Gastrocnemius medialis (tissue), 4 donors: Measurements from ENCODE around the gene HOXB1. TPM values are rescaled to one million over a fixed set of nuclear protein-coding genes. Genes with fewer than 3 reads are reported as not detected.

Experiments
- ATAC-seq, 2 donors: fragments of 150-250 bp; one replicate each; pipeline ENCODE4 v1.9.1; 2016
- DNase-seq, 2 donors: peaks; one replicate each; pipeline ENCODE4 v3.0.0-alpha.2; 2019
- H3K27ac ChIP-seq, 4 donors: fragments of 200-600 bp; sonication (generic); 1 replicate in 1 of 4; 2 replicates in 3 of 4; pipeline ENCODE4 v1.5.1; 2016 to 2018; ENCODE audit warnings: mild to moderate bottlenecking in 2 of 4, moderate library complexity in 1 of 4
- H3K27me3 ChIP-seq, 3 donors: fragments of 200-600 bp; sonication (generic) in 2 of 3; 1 replicate in 1 of 3; 2 replicates in 2 of 3; pipeline versions ENCODE4 v1.5.1 to v1.6.0; 2016 to 2019; ENCODE audit warnings: mild to moderate bottlenecking in 1 of 3, moderate library complexity in 1 of 3
- H3K36me3 ChIP-seq, 2 donors: fragments of 200-600 bp; sonication (generic) in 1 of 2; one replicate each; pipeline ENCODE4 v1.5.1; 2017 to 2018
- H3K4me1 ChIP-seq, 2 donors: fragments of 200-600 bp; sonication (generic) in 1 of 2; one replicate each; pipeline ENCODE4 v1.5.1; 2016 to 2017; ENCODE audit warnings: mild to moderate bottlenecking in 2 of 2
- H3K4me3 ChIP-seq, 4 donors: fragments of 200-600 bp; sonication (generic) in 3 of 4; 1 replicate in 1 of 4; 2 replicates in 3 of 4; pipeline ENCODE4 v1.5.1; 2016 to 2019; ENCODE audit warnings: mild to moderate bottlenecking in 2 of 4
- H3K9me3 ChIP-seq, 3 donors: fragments of 200-600 bp; sonication (generic) in 2 of 3; 1 replicate in 1 of 3; 2 replicates in 2 of 3; pipeline ENCODE4 v1.5.1; 2016 to 2019
- POLR2A ChIP-seq, 2 donors: fragments of 450-650 bp; IDR thresholded peaks; one replicate each; pipeline ENCODE4 v1.6.1; 2017; ENCODE audit warnings: antibody characterized with exemption in 2 of 2, mild to moderate bottlenecking in 2 of 2, moderate library complexity in 2 of 2
- in situ Hi-C, 4 donors: fragments of 200-750 bp; cut with MboI; loops; one replicate each; pipeline versions ENCODE4 v1.15.0 to v1.8.0; 2017; ENCODE audit warnings: low sequenced_read_pairs in 4 of 4
- intact Hi-C: fragments of 100-400 bp; cut with DNase I; formaldehyde crosslinking; loops from one replicate; pipeline ENCODE4 v1.15.1; 2023; ENCODE audit warnings: low total_unique reads
- total RNA-seq, 4 donors: library from RNA; depleted of rRNA; stranded (reverse); fragments of >200 nt; gene quantifications; one replicate each; pipeline versions ENCODE4 v1.1.0 to v1.2.3, GENCODE V29; 2016
- TF ChIP-seq, protein P1 (sequence below), 5 experiments: fragments of 450-650 bp in 3 of 5; fragments of 200-600 bp in 2 of 5; sonication (generic) in 2 of 5; IDR thresholded peaks in 4 of 5; conservative IDR thresholded peaks in 1 of 5; 1 replicate in 4 of 5; 2 replicates in 1 of 5; pipeline ENCODE4 v1.5.1; 2016 to 2019; ENCODE audit warnings: antibody characterized with exemption in 5 of 5, mild to moderate bottlenecking in 3 of 5, moderate library complexity in 3 of 5

Gene HOXB1
- total RNA-seq, 4 donors from 2014 or later, result not detected

DNA sequence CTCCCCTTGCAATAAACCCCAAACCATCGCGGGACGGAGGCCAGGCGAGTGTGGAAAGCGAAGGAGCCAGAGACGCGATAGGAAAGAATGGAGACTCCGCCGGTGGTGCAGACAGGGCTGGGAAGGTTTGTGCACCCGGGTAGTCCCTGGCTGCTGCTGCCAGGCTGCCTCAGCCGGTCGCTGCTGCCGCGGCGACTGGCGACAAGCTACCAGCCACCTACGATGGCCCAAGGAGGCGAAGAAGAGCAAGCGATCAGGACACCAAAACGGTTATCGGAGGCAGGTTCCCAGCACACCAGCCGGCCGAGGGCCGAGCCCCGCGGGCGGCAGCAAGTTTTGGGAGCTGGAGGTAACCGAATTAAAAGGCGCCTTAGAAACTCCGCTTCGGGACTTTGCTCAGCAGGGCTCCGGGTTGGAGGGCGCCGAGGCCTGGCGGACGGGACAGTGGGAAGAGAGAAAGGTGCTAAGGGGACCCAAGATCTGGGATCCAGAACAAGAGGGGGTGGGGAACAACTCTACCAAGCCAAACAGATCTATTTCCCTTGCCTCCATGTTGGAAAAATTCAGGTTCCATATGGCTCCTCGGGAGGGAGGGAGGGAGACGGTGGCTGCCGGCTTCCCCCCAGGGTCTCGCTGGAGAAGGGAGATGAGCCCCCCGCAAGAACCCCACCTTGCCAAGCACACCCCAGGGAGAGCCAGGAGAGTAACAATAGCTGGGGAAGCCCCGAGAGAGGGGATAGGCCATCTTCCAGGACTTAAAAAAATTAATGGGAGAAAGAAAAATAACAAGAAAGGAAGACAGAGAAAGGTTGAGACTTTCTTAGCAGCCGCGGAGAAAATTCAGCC lies 23.8 kb upstream of the HOXB1 start:
- Histone ChIP-seq H3K27ac (peak overlapping the region; percentile 75 to 86 (median 80)), H3K4me1 (peaks cover 6 to 19% of the 10 kb centered on the region in 2 donors), H3K36me3 (no peaks in the 10 kb centered on the region), H3K4me3 (peak overlapping the region; percentile 50 to 56 (median 54)), H3K9me3 (no peaks in the 10 kb centered on the region), H3K27me3 (peaks cover 15 to 25% (median 16%) of the 10 kb centered on the region in 3 donors)
- TF ChIP-seq, protein P1, sequence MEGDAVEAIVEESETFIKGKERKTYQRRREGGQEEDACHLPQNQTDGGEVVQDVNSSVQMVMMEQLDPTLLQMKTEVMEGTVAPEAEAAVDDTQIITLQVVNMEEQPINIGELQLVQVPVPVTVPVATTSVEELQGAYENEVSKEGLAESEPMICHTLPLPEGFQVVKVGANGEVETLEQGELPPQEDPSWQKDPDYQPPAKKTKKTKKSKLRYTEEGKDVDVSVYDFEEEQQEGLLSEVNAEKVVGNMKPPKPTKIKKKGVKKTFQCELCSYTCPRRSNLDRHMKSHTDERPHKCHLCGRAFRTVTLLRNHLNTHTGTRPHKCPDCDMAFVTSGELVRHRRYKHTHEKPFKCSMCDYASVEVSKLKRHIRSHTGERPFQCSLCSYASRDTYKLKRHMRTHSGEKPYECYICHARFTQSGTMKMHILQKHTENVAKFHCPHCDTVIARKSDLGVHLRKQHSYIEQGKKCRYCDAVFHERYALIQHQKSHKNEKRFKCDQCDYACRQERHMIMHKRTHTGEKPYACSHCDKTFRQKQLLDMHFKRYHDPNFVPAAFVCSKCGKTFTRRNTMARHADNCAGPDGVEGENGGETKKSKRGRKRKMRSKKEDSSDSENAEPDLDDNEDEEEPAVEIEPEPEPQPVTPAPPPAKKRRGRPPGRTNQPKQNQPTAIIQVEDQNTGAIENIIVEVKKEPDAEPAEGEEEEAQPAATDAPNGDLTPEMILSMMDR (IDR thresholded peaks at IDR 0.05 in 4 of 5, conservative IDR thresholded peaks at IDR 0.05 in 1 of 5), result no peak
- no peak for TF ChIP-seq POLR2A (IDR thresholded peaks at IDR 0.05)
- in situ Hi-C loops (no loop called here), intact Hi-C loops (no loop called here)
- ATAC-seq (peak; percentile 36 to 56), DNase-seq (no peak)

DNA sequence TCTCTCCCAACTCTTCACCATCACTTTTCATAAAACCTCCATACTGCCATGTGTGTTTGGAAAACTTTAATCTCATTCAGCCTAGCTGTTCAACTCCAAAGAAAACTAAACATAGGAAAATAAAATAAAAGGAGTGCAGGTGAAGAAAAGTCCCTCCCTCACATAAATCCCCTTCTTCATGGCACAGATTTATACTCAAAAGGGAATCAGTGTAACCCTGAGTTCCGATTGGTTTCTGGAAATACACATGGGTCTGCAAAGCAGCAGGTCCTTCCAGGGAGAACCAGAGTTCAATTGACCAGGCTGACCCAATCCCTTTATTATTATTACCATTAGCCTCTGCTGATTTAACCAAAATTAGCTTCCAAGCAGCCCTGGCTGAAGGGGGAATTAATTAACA lies 23.0 kb upstream of the HOXB1 start:
- no peaks in the 10 kb centered on the region for H3K36me3 ChIP-seq
- H3K27me3 ChIP-seq, result peaks cover 15 to 25% (median 16%) of the 10 kb centered on the region in 3 donors
- peak overlapping the region; percentile 75 to 86 (median 80) for H3K27ac ChIP-seq
- no peak overlapping the region for H3K4me3 ChIP-seq
- DNase-seq (no peak), ATAC-seq (no peak)
- intact Hi-C loops, result no loop called here
- in situ Hi-C loops, result no loop called here
- H3K9me3 ChIP-seq, result no peaks in the 10 kb centered on the region
- TF ChIP-seq, protein P1 (IDR thresholded peaks at IDR 0.05 in 4 of 5, conservative IDR thresholded peaks at IDR 0.05 in 1 of 5), result no peak
- TF ChIP-seq POLR2A (IDR thresholded peaks at IDR 0.05), result no peak
- peaks cover 6 to 19% of the 10 kb centered on the region in 2 donors for H3K4me1 ChIP-seq

DNA sequence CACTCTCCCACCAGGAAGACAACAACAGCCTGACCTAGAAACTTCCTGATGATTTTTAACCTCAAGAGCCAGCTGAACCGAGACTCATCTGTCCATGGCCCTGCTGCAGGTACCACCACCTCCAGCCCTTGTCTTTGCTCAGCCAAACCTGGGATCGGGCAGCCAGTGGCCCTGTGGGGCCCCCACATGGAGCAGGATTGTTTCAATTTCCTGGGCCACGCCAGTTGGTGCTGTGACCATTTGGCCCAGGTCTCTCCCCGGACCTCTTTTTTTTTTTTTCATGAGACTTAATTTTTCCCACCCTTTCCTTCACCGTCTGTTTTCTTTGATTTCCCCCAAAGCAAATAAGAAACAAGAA lies 22.4 kb upstream of the HOXB1 start:
- peaks cover 6 to 19% of the 10 kb centered on the region in 2 donors for H3K4me1 ChIP-seq
- no peak for ATAC-seq
- TF ChIP-seq, protein P1 (IDR thresholded peaks at IDR 0.05 in 4 of 5, conservative IDR thresholded peaks at IDR 0.05 in 1 of 5), result no peak
- no peak for TF ChIP-seq POLR2A (IDR thresholded peaks at IDR 0.05)

DNA sequence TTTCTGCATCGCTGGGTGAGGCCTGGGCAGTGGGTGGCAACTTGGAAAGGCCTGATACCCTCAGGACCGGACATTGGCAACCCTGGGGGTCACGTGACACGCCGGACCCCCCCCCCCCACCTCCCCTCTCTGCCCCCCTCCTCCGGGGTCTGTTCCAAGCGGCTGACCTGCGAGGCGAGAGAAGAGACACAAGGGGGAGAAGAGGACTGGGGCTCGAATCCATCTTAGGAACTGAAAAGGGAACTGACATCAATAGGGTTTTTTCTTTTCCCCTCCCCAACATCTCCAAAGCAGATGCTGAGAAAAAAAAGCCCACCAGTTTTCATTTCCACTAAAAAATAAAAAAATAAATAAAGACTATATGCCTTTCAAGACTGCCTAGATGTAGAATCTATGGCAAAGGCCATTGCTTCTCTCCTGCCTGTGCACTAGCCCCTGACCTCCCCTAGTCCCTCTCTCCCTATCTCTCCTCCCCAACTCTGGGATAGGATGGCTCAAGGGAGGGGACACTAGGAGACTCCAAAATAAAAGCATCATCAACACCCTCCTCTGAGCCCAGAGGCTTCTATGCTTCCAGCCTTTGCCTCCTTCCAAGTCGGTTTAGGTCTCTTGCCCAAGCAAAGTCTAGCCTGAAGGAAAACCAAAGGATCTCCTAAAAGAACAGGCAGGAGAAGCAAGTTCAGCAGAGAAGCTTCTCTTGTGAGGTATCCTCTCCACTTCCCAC lies 21.8 kb upstream of the HOXB1 start:
- Histone ChIP-seq H3K9me3 (no peaks in the 10 kb centered on the region), H3K36me3 (no peaks in the 10 kb centered on the region), H3K4me1 (peaks cover 6 to 21% of the 10 kb centered on the region in 2 donors), H3K4me3 (no peak overlapping the region), H3K27ac (peak overlapping the region in 3 of 4 donors; percentile 31 to 48 (median 42)), H3K27me3 (peaks cover 15 to 30% (median 16%) of the 10 kb centered on the region in 3 donors)
- TF ChIP-seq POLR2A (IDR thresholded peaks at IDR 0.05), result no peak
- TF ChIP-seq, protein P1 (IDR thresholded peaks at IDR 0.05 in 4 of 5, conservative IDR thresholded peaks at IDR 0.05 in 1 of 5), result no peak
- in situ Hi-C loops (no loop called here), intact Hi-C loops (no loop called here)
- ATAC-seq (no peak), DNase-seq (no peak)

More for the DNA sequence above, 22.4 kb upstream of the HOXB1 start:
- no peaks in the 10 kb centered on the region for H3K9me3 ChIP-seq
- DNase-seq, result no peak
- intact Hi-C loops, result no loop called here
- H3K36me3 ChIP-seq, result no peaks in the 10 kb centered on the region
- H3K27ac ChIP-seq, result peak overlapping the region in 3 of 4 donors; percentile 31 to 48 (median 42)
- in situ Hi-C loops, result no loop called here
- peaks cover 15 to 30% (median 16%) of the 10 kb centered on the region in 3 donors for H3K27me3 ChIP-seq
- no peak overlapping the region for H3K4me3 ChIP-seq
